B cell (primary cell): ENCODE measurements around the gene HDGFL2. TPM values are rescaled to one million over a fixed set of nuclear protein-coding genes. Genes with fewer than 3 reads are reported as not detected.

Source experiments
- ATAC-seq: fragments of 200-7000 bp; cut with Tn5 transposase; one replicate; pipeline ENCODE4 v1.10.0; 2021; ENCODE audit warnings: low read depth, mild to moderate bottlenecking, moderate number of reproducible peaks, moderate library complexity
- CTCF ChIA-PET: fragments of 350-600 bp; sonication (Branson Sonifier 250); formaldehyde crosslinking; loops from one replicate; lab custom pipeline; 2021; ENCODE audit warnings: antibody characterized with exemption, inconsistent platforms; lab: Charles Lee
- POLR2A ChIA-PET: fragments of 350-600 bp; sonication (Branson Sonifier 250); formaldehyde crosslinking; loops from one replicate; lab custom pipeline; 2021; ENCODE audit warnings: antibody characterized with exemption; lab: Charles Lee
- DNase-seq: peaks from one replicate; pipeline ENCODE4 v3.0.0; 2013
- H2AFZ ChIP-seq: 2 replicates; pipeline ENCODE4 v1.6.1; 2012; ENCODE audit warnings: mild to moderate bottlenecking, low read depth, low read length; ENCODE audit not compliant: insufficient read depth, poor library complexity, severe bottlenecking
- H3K27ac ChIP-seq, 2 donors: 1 replicate in 1 of 2; 2 replicates in 1 of 2; pipeline ENCODE4 v1.5.1; 2012 to 2013; ENCODE audit warnings: low read length in 2 of 2, mild to moderate bottlenecking in 2 of 2, moderate library complexity in 1 of 2
- H3K27me3 ChIP-seq, 4 experiments: fragments of 200-600 bp in 1 of 4; sonication (generic) in 1 of 4; replicated peaks in 1 of 4; 1 replicate in 2 of 4; 2 replicates in 2 of 4; pipeline versions ENCODE4 v1.6.1 to v1.7.0; 2013 to 2016; ENCODE audit warnings: low read length in 3 of 4, mild to moderate bottlenecking in 2 of 4, mixed read lengths in 1 of 4, moderate library complexity in 1 of 4; ENCODE audit not compliant: insufficient read depth in 4 of 4, control insufficient read depth in 3 of 4; ENCODE audit errors: control extremely low read depth in 1 of 4
- H3K36me3 ChIP-seq, 2 experiments: replicated peaks in 1 of 2; 1 replicate in 1 of 2; 2 replicates in 1 of 2; pipeline versions ENCODE4 v1.6.1 to v1.7.1; 2013; ENCODE audit warnings: low read length in 1 of 2; ENCODE audit not compliant: insufficient read depth in 2 of 2, control insufficient read depth in 1 of 2; ENCODE audit errors: control extremely low read depth in 1 of 2, extremely low read depth in 1 of 2
- H3K4me1 ChIP-seq, 2 donors: fragments of 200-600 bp in 1 of 2; sonication (generic) in 1 of 2; 1 replicate in 1 of 2; 2 replicates in 1 of 2; pipeline versions ENCODE4 v1.5.1 to v1.6.1; 2013 to 2017; ENCODE audit warnings: low read length in 2 of 2; ENCODE audit not compliant: control insufficient read depth in 2 of 2, insufficient read depth in 2 of 2
- H3K4me2 ChIP-seq: replicated peaks from 2 replicates; pipeline ENCODE3; 2012; ENCODE audit warnings: mild to moderate bottlenecking, low read depth, low read length; ENCODE audit not compliant: poor library complexity, severe bottlenecking
- H3K4me3 ChIP-seq, 5 experiments: fragments of 200-600 bp in 1 of 5; sonication (generic) in 1 of 5; 1 replicate in 3 of 5; 2 replicates in 2 of 5; pipeline versions ENCODE4 v1.5.1 to v1.7.0; 2011 to 2016; ENCODE audit warnings: low read length in 4 of 5, mild to moderate bottlenecking in 4 of 5, low read depth in 2 of 5, control low read depth in 1 of 5, moderate library complexity in 1 of 5; ENCODE audit not compliant: insufficient read depth in 1 of 5; ENCODE audit errors: control extremely low read depth in 1 of 5, extremely low read depth in 1 of 5
- H3K79me2 ChIP-seq: fragments of 200-600 bp; sonication (generic); one replicate; pipeline ENCODE4 v1.6.0; 2016; ENCODE audit warnings: low read length; ENCODE audit not compliant: control insufficient read depth, insufficient read depth
- H3K9ac ChIP-seq: fragments of 200-600 bp; sonication (generic); 2 replicates; pipeline ENCODE4 v1.6.1; 2017; ENCODE audit warnings: mild to moderate bottlenecking, low read length, moderate library complexity
- H3K9me3 ChIP-seq, 3 donors: one replicate each; pipeline versions ENCODE4 v1.6.1 to v1.7.1; 2013; ENCODE audit warnings: low read length in 2 of 3; ENCODE audit not compliant: control insufficient read depth in 2 of 3, insufficient read depth in 1 of 3; ENCODE audit errors: control extremely low read depth in 1 of 3
- H4K20me1 ChIP-seq: 2 replicates; pipeline ENCODE4 v1.6.0; 2012; ENCODE audit warnings: mild to moderate bottlenecking, low read length; ENCODE audit not compliant: insufficient read depth, control insufficient read depth, poor library complexity, severe bottlenecking
- H3K27ac Mint-ChIP-seq: one replicate; pipeline ENCODE4 v1.8.0; 2021; ENCODE audit warnings: mixed read lengths
- H3K27me3 Mint-ChIP-seq: one replicate; pipeline ENCODE4 v1.8.0; 2021; ENCODE audit warnings: mixed read lengths
- H3K4me1 Mint-ChIP-seq: one replicate; pipeline ENCODE4 v1.8.0; 2021; ENCODE audit warnings: mixed read lengths
- H3K4me3 Mint-ChIP-seq: one replicate; pipeline ENCODE4 v1.8.0; 2021; ENCODE audit warnings: mixed read lengths
- H3K9me3 Mint-ChIP-seq: one replicate; pipeline ENCODE4 v1.8.0; 2022; ENCODE audit warnings: mixed read lengths; ENCODE audit not compliant: insufficient read depth
- CTCF ChIP-seq: fragments of 200-600 bp; IDR thresholded peaks from one replicate; pipeline ENCODE4 v1.8.0; 2022; ENCODE audit warnings: antibody characterized with exemption, mild to moderate bottlenecking
- EZH2 ChIP-seq: IDR thresholded peaks from 2 replicates; pipeline ENCODE4 v1.6.1; 2012; ENCODE audit warnings: borderline replicate concordance, low read depth, mild to moderate bottlenecking, moderate library complexity, low read length; ENCODE audit not compliant: insufficient read depth, poor library complexity, severe bottlenecking
- WGBS: methylation state at CpG from one replicate; pipeline ENCODE4 v1.1.5; 2013; ENCODE audit warnings: missing lambda C conversion rate; ENCODE audit not compliant: insufficient coverage; 5-methylcytosine and 5-hydroxymethylcytosine counted together
- intact Hi-C: fragments of 100-400 bp; cut with micrococcal nuclease; formaldehyde crosslinking; loops from one replicate; pipeline ENCODE4 v1.10.0; 2022
- polyA plus RNA-seq: library from polyadenylated mRNA; depleted of rRNA; stranded (reverse); fragments of >200 nt; gene quantifications from 2 replicates; pipeline ENCODE4 v1.2.3, GENCODE V29; 2012
- total RNA-seq, 2 donors: library from RNA; stranded (reverse); fragments of 120-200 nt in 1 of 2; gene quantifications; 1 replicate in 1 of 2; 2 replicates in 1 of 2; pipeline versions ENCODE4 v1.2.3 to v1.2.4, GENCODE V29; 2013 to 2022

The HDGFL2 gene
- total and polyA plus RNA-seq, 2 donors (not counting 1 experiment from before 2014, with no cell fraction given), result 18.4 to 49.9 TPM

- Histone ChIP-seq H3K9ac (peak overlapping the region; percentile 74), H3K36me3 (peaks cover 0 to 10% of the 10 kb centered on the region in 2 experiments), H3K27ac (peak overlapping the region; percentile 68 to 74), H3K4me2 (peak overlapping the region; percentile 99), H3K27me3 (no peaks in the 10 kb centered on the region), H3K79me2 (peaks cover 26% of the 10 kb centered on the region), H2AFZ (peak overlapping the region; percentile 80), H3K4me1 (peaks cover 20 to 31% of the 10 kb centered on the region in 2 donors), H3K4me3 (peak overlapping the region; percentile 76 to 98 (median 85)), H3K9me3 (no peaks in the 10 kb centered on the region), H4K20me1 (peaks cover 20% of the 10 kb centered on the region)
- no peaks in the 10 kb centered on the region for H3K27me3 Mint-ChIP-seq
- DNase-seq, result peak; percentile 100
- WGBS, result under 1% methylated on average over 33 of the region's 33 CpGs
- no peak overlapping the region for H3K27ac Mint-ChIP-seq
- no peaks in the 10 kb centered on the region for H3K9me3 Mint-ChIP-seq
- H3K4me3 Mint-ChIP-seq, result no peak overlapping the region
- H3K4me1 Mint-ChIP-seq, result peaks cover 22% of the 10 kb centered on the region
- intact Hi-C loops, result loop anchor here (1.0 to 10.0 kb wide), 11 partner anchors 14 to 1153 kb away; partner anchors contain the start of genes CHAF1A, DOHH, EEF2 and FZR1
- no peak for TF ChIP-seq EZH2
- no peak for TF ChIP-seq CTCF
- peak; percentile 85 for ATAC-seq
- ChIA-PET CTCF (interaction anchor here (0.7 to 1.7 kb wide), 10 partner anchors 11 to 225 kb away, joined by 3 to 7 read pairs (median 3); partner anchors contain the start of genes CHAF1A, SH3GL1 and YJU2), POLR2A (interaction anchor here (0.6 to 1.9 kb wide), 9 partner anchors 10 to 1640 kb away, joined by 3 to 11 read pairs (median 4); partner anchors contain the start of genes CHAF1A, FEM1A, MPND and MRPL54)
Observed at GRCh38 chr19:4471403-4472173, 509 bp upstream of the HDGFL2 start.
